ENCODE results near the gene PI16.

Gene PI16

DNA sequence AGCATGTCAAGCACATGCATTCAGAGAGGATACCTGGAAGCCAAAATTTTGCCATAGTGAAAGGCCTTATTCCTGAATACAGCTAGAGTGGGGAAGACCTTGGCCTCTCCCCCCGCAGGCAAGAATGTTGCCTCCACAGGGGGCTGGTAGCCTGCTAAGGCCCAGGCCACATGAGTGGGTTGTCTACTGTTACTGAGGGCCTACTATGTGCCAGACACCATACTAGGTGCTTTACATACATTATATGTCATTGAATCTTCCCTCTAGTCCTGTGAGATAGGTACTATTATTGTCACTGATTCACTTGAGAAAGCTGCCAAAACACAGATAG, 642 bp upstream of the PI16 start:
- Histone ChIP-seq H3K27ac (peak overlapping the region in 2 of 21 experiments; percentile 16 to 74), H3K4me3 (peak overlapping the region in 1 of 7 experiments; percentile 34)

DNA sequence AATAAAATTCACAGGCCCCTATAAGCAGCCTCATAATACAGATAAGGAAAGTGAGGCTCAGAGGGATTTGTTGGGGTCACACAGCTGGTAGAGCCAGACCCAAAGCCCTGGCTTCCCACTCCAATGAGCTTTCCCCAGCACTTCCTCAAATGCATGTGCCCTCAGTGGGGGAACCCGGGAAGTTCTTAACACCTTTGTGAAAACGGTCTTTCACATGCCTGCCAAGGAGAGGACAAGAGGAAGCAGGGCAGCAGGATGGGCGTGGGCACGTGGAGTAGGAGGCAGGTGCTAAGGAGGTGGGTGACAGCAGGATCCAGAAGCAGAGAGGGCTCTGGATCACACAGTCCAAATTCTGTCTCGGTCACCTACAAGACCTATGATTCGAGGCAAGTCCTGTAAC, 598 bp downstream of the PI16 start:
- Histone ChIP-seq H3K4me3 (peak overlapping the region in 3 of 7 experiments; percentile 10 to 34 (median 23)), H3K27ac (peak overlapping the region in 12 of 21 experiments; percentile 1 to 76 (median 60))

DNA sequence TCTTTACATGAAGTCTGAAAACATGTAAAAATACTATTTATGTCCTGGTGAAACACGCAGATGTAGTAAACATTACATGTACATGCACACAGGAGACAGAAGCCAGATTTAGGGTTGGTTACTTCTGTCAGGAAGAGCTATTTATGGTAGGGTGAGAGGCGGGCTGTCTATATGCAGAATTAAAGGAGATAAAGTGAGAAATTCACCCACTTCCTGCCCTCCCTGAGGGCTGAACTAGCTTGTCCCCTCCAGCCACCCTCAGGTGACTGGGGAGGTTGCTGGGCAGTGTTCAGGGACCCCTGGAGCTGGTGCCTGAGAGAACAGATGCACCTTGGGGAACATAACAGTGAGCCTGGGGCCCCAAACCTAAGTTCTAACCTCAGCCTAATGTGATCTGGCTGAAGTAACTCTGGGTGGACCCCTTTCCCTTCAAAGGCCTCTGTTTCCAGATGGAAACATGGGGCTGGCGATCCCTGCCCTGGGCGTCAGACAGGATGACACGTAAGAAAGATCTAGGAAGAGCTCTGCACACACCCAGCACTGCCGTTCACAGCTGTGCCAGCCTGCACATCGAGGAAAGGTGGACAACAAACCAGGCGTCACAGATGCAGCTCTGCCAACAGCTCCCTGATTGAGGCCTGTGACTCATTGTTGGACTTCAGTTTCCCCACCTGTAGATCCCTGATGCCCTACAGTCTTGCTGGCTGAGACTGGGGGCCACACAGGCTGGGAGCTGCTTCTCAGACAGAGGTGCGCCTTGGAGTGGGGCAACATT, 1.3 kb downstream of the PI16 start:
- H3K4me3 ChIP-seq: peak overlapping the region in 3 of 7 experiments; percentile 10 to 34 (median 23)
- H3K27ac ChIP-seq: peak overlapping the region in 12 of 21 experiments; percentile 1 to 76 (median 65)

DNA sequence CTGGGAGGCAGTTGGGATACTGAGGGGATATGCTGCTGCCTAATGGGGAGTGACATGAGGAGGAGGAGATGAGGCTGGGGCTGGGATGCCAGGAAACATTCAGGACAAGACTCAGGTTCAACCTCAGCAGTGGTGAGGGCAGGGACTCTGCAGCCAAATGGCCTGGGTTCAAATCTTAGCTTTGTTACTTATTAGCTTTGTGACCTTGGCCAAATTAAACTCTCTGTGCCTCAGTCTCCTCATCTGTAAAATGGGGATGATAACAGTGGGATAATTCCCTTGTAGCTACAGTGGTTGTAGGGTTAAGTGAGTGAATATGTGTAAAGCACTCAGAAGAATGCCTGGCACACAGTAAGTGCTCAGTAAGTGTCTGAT, 1.9 kb downstream of the PI16 start:
- peak overlapping the region in 8 of 21 experiments; percentile 1 to 76 (median 65) for H3K27ac ChIP-seq

DNA sequence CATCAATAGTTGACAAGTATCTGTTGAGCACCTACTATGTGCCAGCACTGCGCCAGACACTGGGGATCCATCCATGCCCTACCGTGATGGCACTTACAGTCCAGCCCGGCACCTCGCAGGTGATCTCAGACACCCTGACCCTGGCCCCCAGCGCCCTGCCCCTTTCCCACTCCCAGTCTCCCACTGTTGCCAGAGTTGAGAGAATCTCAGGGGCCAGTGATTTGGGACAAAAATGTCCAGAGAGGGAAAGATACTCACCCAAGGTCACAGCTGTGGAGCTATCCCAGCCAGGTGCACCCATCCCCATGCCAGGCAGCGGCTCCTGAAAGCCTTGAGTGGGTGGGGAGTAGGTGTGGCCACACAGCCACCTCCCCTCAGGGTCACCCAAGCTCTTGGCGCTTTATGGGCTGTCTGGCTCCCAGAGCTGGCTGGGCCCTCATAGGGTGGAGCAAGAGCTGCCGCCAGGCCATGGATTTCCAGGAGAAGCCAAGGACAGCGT, 3.3 kb downstream of the PI16 start:
- peak overlapping the region in 5 of 21 experiments; percentile 9 to 32 (median 13) for H3K27ac ChIP-seq
- no peak overlapping the region for H3K4me3 ChIP-seq

More for the DNA sequence above, 1.9 kb downstream of the PI16 start:
- H3K4me3 ChIP-seq: peak overlapping the region in 1 of 7 experiments; percentile 34

DNA sequence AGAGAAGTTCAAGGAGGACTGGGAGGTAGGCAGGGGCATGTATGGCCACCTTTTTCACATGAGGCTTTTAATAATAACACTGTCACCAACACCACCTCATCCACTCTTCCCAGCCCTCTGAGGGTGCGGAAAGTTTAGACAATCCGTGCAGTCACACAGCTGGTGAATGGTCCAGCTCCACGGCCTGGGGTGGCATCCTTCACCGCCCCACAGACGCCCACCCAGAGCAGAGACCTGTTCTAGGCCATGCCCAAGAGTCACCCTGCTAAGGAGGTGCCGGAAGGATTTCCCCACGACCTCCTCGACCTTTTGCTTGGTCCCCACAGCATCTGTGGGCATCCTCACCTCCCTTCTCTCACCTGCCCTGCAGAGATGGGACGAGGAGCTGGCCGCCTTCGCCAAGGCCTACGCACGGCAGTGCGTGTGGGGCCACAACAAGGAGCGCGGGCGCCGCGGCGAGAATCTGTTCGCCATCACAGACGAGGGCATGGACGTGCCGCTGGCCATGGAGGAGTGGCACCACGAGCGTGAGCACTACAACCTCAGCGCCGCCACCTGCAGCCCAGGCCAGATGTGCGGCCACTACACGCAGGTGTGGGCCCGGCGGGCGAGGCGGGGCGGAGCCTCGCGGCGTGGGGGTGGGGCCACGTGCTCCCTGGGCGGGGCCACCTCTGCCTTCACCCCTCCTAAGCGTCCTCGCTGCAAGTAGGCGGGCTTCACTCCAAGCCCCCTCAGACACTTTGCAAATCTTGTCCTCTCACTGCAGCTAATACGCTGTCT, 4.4 kb downstream of the PI16 start:
- H3K4me3 ChIP-seq: no peak overlapping the region
- peak overlapping the region in 1 of 21 experiments; percentile 21 for H3K27ac ChIP-seq

DNA sequence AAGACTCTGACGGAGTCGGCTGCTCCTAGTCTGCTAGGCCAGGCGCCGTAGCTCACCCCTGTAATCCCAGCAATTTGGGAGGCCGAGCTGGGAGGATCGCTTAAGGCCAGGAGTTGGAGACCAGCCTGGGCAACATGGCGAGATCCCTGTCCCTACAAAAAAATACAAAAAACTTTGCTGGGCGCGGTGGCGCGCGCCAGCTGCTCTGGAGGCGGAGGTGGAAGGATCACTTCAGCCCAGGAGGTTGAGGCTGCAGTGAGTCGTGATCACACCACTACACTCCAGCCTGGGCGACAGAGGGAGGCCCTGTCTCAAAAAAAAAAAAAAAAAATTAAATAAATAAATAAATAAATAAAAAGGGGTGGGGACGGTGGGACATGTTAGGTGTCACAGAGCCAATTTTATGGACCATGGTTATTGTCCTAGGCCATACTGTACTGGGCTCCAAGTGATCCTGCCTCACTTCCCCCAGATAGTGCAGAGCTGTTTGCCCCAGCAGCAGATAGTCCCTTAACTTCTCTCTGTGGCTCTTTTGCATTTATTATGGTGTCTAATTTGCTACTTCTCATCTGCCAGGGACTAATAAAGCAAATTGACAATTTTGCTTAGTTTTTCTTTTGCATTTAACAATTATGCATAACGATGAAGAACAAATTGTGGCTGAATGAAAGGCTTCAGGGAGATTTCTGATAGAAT, 5.2 kb downstream of the PI16 start:
- Histone ChIP-seq H3K4me3 (no peak overlapping the region), H3K27ac (peak overlapping the region in 1 of 21 experiments; percentile 63)

DNA sequence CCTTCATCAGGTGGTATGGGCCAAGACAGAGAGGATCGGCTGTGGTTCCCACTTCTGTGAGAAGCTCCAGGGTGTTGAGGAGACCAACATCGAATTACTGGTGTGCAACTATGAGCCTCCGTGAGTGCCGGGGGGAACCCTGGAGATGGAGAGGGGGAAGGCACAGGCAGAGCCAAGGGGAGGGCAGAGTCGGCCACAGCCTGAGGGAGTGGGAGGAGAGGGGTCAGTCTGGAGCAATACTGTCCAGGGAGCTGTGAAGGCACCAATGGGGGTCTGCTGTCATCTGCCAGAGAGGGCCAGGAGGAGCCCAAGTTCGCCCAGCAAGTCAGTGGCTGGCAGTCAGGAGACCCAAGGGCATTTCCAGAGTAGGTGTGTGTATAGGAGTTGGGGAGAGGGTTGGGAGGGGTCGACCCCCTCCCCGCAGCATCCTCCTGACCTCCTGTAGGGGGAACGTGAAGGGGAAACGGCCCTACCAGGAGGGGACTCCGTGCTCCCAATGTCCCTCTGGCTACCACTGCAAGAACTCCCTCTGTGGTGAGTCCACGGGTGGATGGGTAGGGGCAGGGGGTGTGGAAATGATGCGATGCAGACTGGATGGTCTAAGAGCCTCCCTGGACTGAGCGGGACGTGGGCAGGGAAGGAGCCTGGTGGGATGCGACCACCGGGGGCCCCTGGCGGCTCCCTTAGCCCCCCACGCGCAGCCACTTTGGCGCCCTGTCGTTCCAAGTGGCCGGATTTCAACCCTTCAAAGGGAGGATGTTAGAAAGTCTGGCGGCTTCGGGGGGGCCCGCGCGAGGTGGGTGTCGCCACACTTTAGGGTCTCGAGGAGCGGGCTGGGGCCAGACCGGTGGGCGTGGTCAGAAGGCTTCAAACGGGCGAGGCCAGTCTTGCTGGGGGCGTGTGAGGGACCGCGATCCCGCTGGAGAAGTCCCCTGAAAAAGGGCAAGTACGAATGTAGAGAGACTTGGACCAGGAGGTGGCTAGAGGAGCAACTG, 7.2 kb downstream of the PI16 start:
- Histone ChIP-seq H3K4me3 (no peak overlapping the region), H3K27ac (peak overlapping the region in 2 of 21 experiments; percentile 4 to 24)

DNA sequence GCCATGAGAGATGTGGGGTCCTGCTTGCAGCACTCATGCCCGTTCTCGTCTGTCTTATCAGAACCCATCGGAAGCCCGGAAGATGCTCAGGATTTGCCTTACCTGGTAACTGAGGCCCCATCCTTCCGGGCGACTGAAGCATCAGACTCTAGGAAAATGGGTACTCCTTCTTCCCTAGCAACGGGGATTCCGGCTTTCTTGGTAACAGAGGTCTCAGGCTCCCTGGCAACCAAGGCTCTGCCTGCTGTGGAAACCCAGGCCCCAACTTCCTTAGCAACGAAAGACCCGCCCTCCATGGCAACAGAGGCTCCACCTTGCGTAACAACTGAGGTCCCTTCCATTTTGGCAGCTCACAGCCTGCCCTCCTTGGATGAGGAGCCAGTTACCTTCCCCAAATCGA, 8.3 kb downstream of the PI16 start:
- H3K27ac ChIP-seq: peak overlapping the region in 7 of 21 experiments; percentile 2 to 69 (median 39)

DNA sequence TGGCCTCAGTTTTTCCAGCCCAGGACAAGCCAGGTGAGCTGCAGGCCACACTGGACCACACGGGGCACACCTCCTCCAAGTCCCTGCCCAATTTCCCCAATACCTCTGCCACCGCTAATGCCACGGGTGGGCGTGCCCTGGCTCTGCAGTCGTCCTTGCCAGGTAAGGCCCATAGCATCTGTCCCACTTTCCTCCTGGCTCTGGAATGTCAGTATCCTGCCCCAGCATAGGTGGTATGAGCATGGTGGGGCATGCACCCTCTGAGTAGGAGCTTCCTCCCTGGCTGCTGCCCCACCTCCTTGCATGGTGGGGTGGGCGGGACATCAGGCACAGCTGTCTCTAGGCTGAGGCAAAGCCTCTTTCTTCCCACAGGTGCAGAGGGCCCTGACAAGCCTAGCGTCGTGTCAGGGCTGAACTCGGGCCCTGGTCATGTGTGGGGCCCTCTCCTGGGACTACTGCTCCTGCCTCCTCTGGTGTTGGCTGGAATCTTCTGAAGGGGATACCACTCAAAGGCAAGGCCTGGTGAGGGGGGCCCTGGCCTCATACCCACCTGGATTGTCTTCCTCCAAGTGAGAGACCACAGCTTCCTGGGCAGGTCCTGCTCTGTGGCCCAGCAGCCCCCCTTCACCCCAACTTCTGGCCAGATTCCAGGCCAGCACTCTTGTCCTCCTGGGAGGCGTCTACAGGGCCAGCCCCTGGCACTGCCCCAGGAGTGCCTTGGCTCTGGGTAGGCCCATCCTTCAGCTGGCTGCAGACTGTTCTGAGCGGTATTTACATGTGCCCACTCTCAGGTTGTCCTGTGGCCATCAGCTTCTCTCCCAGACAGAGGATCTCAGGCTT, 9.1 kb downstream of the PI16 start:
- no peak overlapping the region for H3K4me3 ChIP-seq
- H3K27ac ChIP-seq: peak overlapping the region in 12 of 21 experiments; percentile 2 to 69 (median 39)

More for the DNA sequence above, 8.3 kb downstream of the PI16 start:
- H3K4me3 ChIP-seq: no peak overlapping the region

DNA sequence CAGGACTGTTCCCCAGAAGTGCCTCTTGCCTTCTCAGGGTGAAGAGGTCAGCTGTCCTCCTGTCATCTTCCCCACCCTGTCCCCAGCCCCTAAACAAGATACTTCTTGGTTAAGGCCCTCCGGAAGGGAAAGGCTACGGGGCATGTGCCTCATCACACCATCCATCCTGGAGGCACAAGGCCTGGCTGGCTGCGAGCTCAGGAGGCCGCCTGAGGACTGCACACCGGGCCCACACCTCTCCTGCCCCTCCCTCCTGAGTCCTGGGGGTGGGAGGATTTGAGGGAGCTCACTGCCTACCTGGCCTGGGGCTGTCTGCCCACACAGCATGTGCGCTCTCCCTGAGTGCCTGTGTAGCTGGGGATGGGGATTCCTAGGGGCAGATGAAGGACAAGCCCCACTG, 9.8 kb downstream of the PI16 start:
- H3K4me3 ChIP-seq: no peak overlapping the region
- H3K27ac ChIP-seq: peak overlapping the region in 8 of 21 experiments; percentile 2 to 69 (median 34)

DNA sequence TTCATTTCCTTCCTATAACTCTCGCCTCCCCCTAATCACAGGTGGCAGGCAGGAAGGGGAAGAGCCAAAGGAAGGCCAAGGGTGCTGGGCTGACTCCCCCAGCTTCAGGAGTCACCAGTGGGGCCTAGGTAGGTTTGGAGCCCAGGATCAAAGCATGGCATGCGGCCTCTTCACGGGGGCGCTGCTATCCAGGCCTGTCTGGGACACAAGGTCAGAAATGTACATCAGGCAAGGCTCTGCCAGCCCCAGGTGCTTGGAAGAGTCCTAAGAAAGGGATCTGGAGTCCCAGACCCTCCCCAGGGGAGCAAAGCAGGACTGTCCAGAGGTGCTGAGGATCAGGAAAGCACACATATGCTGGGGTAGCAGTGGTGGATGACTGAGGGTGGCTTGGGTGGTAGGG, 10.4 kb downstream of the PI16 start:
- peak overlapping the region in 1 of 21 experiments; percentile 61 for H3K27ac ChIP-seq

DNA sequence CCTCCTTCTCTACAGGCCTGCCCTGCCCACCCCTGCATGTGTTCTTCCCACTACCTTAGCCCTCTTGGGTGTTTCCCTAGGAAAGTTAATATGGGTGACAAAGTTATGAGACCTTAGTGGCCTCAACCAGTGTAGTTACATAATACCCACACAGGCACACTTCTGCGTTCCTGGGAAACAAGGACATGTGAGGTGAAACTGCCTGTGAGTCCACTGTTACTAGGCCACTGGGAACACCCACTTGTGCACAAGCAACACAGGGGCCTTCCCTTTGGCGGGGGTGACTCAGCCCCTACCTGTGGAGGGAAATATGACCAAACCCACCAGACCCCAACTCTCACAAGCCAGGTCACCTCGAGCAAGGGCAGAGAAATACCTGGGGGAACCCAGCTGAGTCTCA, 12.8 kb downstream of the PI16 start:
- Histone ChIP-seq H3K27ac (peak overlapping the region in 3 of 21 experiments; percentile 20 to 42 (median 30)), H3K4me3 (no peak overlapping the region)

More for the DNA sequence above, 10.4 kb downstream of the PI16 start:
- H3K4me3 ChIP-seq: no peak overlapping the region

DNA sequence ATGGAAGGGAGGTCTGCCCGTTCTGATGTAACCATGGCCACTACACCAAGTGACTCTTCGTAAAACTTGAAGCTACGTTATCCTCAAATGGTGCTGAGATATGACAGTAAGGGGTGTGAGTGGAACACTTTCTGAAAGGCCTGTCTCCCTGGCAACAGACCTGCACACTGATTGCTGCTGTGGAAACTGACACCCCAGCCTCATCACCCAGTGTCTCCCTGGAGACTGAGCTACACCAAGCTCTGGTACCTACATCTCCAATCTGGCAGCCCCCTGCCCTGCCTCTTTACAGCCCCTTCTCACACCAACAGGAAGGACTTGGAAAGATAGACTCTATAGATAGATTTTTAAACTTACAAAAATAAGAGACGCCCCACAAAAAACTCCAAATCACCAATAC, 13.2 kb downstream of the PI16 start:
- H3K4me3 ChIP-seq: no peak overlapping the region
- H3K27ac ChIP-seq: peak overlapping the region in 2 of 21 experiments; percentile 30 to 42

DNA sequence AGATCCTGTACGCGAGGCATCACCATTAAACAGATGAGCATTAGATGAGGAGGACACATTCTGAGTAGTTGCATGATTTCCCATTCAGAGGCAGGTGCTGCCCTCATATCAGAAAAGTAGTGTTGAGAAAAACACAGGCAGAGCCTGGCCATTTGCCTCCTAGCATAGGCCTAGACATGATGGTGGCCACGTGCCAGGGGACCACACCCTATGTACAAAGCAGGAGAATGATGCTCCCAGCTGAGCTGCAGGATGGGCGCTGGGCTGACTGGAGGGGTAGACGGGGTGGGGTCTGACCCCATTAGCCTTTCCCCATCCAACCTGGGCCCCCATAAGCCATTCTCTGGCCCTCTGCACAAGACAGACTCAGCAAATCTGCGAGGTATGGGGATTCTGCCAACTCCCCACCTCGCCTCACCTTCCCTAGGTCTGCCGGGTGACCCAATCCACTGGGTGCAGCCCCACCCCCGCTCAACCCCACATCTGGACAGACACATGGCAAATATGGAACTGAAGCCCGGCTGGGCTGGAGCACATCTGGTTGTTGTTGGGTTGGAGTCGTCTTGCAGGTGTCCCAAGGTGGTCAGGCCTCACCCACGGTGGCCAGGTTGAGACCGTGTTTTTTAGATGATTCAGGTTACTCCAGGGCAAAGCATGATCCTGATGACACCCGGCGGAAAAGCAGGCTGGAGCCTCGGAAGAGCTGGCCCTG, 13.9 kb downstream of the PI16 start:
- no peak overlapping the region for H3K4me3 ChIP-seq
- H3K27ac ChIP-seq: peak overlapping the region in 6 of 21 experiments; percentile 4 to 68 (median 44)

DNA sequence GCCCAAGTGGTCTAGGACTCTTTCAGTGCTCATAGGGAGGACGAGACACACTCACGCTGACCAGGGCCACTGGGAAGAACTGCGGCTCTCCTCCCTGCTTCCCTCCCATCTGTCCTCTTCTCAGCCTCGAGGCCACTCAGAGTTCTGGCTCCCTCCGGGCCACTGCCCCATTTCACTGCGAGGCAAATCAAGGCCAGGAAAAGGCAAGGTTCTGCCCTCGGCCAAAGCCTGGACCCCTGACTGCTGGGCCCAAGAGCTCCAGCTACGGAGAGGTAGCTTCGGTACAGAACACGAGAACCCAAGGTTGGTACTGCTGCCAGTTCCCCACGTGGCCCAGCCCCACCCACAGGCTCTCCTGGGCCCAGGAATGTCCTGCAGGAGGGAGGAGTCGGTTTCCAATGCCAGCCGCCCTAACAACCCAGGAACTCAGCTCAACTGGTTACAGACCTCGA, 14.7 kb downstream of the PI16 start:
- Histone ChIP-seq H3K4me3 (no peak overlapping the region), H3K27ac (peak overlapping the region in 8 of 21 experiments; percentile 4 to 68 (median 44))

Measured in skin epidermis (tissue), 12 donors.